AG20443 (cell line): ENCODE results near the gene CALD1.
"Not testable (repeated sequence)": the region's sequence is repeated elsewhere in the genome, so short reads cannot be mapped to it uniquely, and the experiment has no call there.

ENCODE experiments used
- DNase-seq: peaks from one replicate; pipeline ENCODE4 v3.0.0; 2012; ENCODE audit warnings: low spot score, mixed read lengths

CALD1 gene

GRCh38 chr7:134954197-134955082 lies 175.0 kb downstream of the CALD1 start:
- peak; percentile 22 for DNase-seq

- no peak for DNase-seq
Observed at GRCh38 chr7:134957005-134957404, 177.6 kb downstream of the CALD1 start.

- DNase-seq, result no peak
Observed at GRCh38 chr7:134959810-134960209, 180.4 kb downstream of the CALD1 start.

GRCh38 chr7:134962270-134962780 lies 182.9 kb downstream of the CALD1 start:
- DNase-seq, result no peak

GRCh38 chr7:134963036-134963435 lies 183.6 kb downstream of the CALD1 start:
- DNase-seq, result no peak

- DNase-seq, result no peak
Observed at GRCh38 chr7:134966691-134967090, 187.3 kb downstream of the CALD1 start.

- DNase-seq, result no peak
Observed at GRCh38 chr7:134968110-134968509, 188.7 kb downstream of the CALD1 start.

- not testable (repeated sequence) for DNase-seq
Observed at GRCh38 chr7:134981645-134982044, 202.2 kb downstream of the CALD1 start.

- no peak for DNase-seq
Observed at GRCh38 chr7:134985894-134986362, 206.5 kb downstream of the CALD1 start.

GRCh38 chr7:134986363-134987251 lies 207.2 kb downstream of the CALD1 start, which contains the start of gene AGBL3:
Gene AGBL3 (plus strand): TSS chr7:134986508. CDS start chr7:134987934, 1,426 bp downstream.
- peak; percentile 97 for DNase-seq

- DNase-seq, result no peak
Observed at GRCh38 chr7:134988161-134988560, 208.7 kb downstream of the CALD1 start.

- DNase-seq, result no peak
Observed at GRCh38 chr7:134991469-134992339, 212.3 kb downstream of the CALD1 start.

GRCh38 chr7:134992626-134993179 lies 213.3 kb downstream of the CALD1 start:
- no peak for DNase-seq

GRCh38 chr7:134993877-134994456 lies 214.5 kb downstream of the CALD1 start:
- DNase-seq, result no peak

GRCh38 chr7:134995239-134996096 lies 216.0 kb downstream of the CALD1 start:
- DNase-seq, result no peak

GRCh38 chr7:134996097-134996550 lies 216.7 kb downstream of the CALD1 start:
- DNase-seq, result no peak

GRCh38 chr7:134997214-134997885 lies 217.9 kb downstream of the CALD1 start:
- DNase-seq, result no peak

GRCh38 chr7:134999136-134999535 lies 219.7 kb downstream of the CALD1 start:
- DNase-seq, result no peak
